Gastroesophageal sphincter (tissue), 4 donors: Measurements from ENCODE around the gene CDC25C. TPM values are rescaled to one million over a fixed set of nuclear protein-coding genes. Genes with fewer than 3 reads are reported as not detected.

Experiments used
- ATAC-seq: fragments of 150-250 bp; one replicate; pipeline ENCODE4 v1.9.1; 2016; ENCODE audit warnings: mild to moderate bottlenecking, moderate library complexity
- H3K27ac ChIP-seq, 4 donors: fragments of 200-600 bp; sonication (generic) in 3 of 4; 1 replicate in 3 of 4; 2 replicates in 1 of 4; pipeline ENCODE4 v1.5.1; 2016 to 2019
- H3K27me3 ChIP-seq: fragments of 200-600 bp; sonication (generic); one replicate; pipeline ENCODE4 v1.5.1; 2019
- H3K36me3 ChIP-seq, 2 donors: fragments of 200-600 bp; sonication (generic); one replicate each; pipeline ENCODE4 v1.5.1; 2019; ENCODE audit warnings: control low read depth in 1 of 2
- H3K4me1 ChIP-seq, 3 donors: fragments of 200-600 bp; sonication (generic); 1 replicate in 2 of 3; 2 replicates in 1 of 3; pipeline ENCODE4 v1.5.1; 2016 to 2019; ENCODE audit warnings: control low read depth in 2 of 3
- H3K4me3 ChIP-seq, 2 donors: fragments of 200-600 bp; sonication (generic); one replicate each; pipeline ENCODE4 v1.5.1; 2019; ENCODE audit warnings: mild to moderate bottlenecking in 1 of 2, moderate library complexity in 1 of 2
- H3K9me3 ChIP-seq, 3 donors: fragments of 200-600 bp; sonication (generic); one replicate each; pipeline ENCODE4 v1.5.1; 2017 to 2019; ENCODE audit warnings: control low read depth in 2 of 3
- CTCF ChIP-seq, 4 experiments: fragments of 200-600 bp in 2 of 4; fragments of 450-650 bp in 2 of 4; sonication (generic) in 1 of 4; IDR thresholded peaks; one replicate each; pipeline ENCODE4 v1.5.1; 2017 to 2019; ENCODE audit warnings: antibody characterized with exemption in 4 of 4, mild to moderate bottlenecking in 2 of 4, moderate library complexity in 2 of 4
- EP300 ChIP-seq: sonication (generic); formaldehyde crosslinking; IDR thresholded peaks from one replicate; pipeline ENCODE4 v1.6.1; 2017; ENCODE audit warnings: antibody characterized with exemption, mild to moderate bottlenecking
- POLR2A ChIP-seq, 2 donors: fragments of 450-650 bp; IDR thresholded peaks; one replicate each; pipeline ENCODE4 v1.6.1; 2017; ENCODE audit warnings: antibody characterized with exemption in 2 of 2, mild to moderate bottlenecking in 2 of 2, moderate library complexity in 1 of 2
- POLR2AphosphoS5 ChIP-seq: sonication (generic); formaldehyde crosslinking; IDR thresholded peaks from one replicate; pipeline ENCODE4 v1.6.1; 2017; ENCODE audit warnings: antibody characterized with exemption
- WGBS, 2 donors: methylation state at CpG; one replicate each; pipeline ENCODE4 v1.1.5; 2018; ENCODE audit warnings: low coverage in 1 of 2; 5-methylcytosine and 5-hydroxymethylcytosine counted together
- total RNA-seq, 4 donors: library from RNA; depleted of rRNA; stranded (reverse); fragments of >200 nt; gene quantifications; one replicate each; pipeline ENCODE4 v1.1.0, GENCODE V29; 2016

The CDC25C gene
- total RNA-seq, 4 donors from 2014 or later, result 0.45 TPM; not detected in 3

- Histone ChIP-seq H3K27me3 (peaks cover 5% of the 10 kb centered on the region), H3K4me3 (no peak overlapping the region), H3K9me3 (no peaks in the 10 kb centered on the region), H3K27ac (peak overlapping the region in 1 of 4 donors; percentile 68), H3K4me1 (peaks cover 0 to 15% (median 12%) of the 10 kb centered on the region in 3 donors), H3K36me3 (no peaks in the 10 kb centered on the region)
- no peak for ATAC-seq
- no peak for TF ChIP-seq POLR2AphosphoS5
- no peak for TF ChIP-seq EP300
- no peak for TF ChIP-seq POLR2A (IDR thresholded peaks at IDR 0.05)
- TF ChIP-seq CTCF (IDR thresholded peaks at IDR 0.05), result no peak
- 75 to 79% methylated on average over 1 to 2 of the region's 3 CpGs for WGBS, 2 donors
These were observed 90.8 kb downstream of the CDC25C start for GRCh38 chr5:138240650-138241385.

DNA sequence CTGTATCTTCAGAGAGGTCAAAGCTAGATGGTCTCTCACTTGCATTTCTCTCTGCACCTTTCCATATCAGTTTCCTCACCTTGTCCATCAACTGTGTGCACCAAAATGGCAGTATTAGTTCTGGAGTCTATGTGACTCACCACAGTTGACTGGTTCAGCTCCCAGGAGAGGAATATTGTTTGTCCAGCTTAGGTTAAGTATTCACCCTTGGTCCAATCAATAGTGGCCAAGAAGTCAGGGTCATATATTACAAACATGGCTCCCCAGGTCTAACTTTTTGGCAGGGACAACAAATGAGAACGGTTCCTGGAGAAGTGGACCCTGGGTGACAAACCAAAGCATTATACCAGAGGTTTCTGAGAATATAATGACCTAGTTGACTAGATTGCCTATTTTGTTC, 93.6 kb downstream of the CDC25C start:
- TF ChIP-seq EP300, result no peak
- no peak for TF ChIP-seq POLR2A (IDR thresholded peaks at IDR 0.05)
- no peak for TF ChIP-seq POLR2AphosphoS5
- no peak for TF ChIP-seq CTCF (IDR thresholded peaks at IDR 0.05)
- Histone ChIP-seq H3K9me3 (no peaks in the 10 kb centered on the region), H3K4me3 (no peak overlapping the region), H3K27ac (no peak overlapping the region), H3K4me1 (peaks cover 0 to 15% (median 12%) of the 10 kb centered on the region in 3 donors), H3K27me3 (peaks cover 9% of the 10 kb centered on the region), H3K36me3 (no peaks in the 10 kb centered on the region)
- 75 to 89% methylated on average over 1 of the region's 1 CpG for WGBS, 2 donors
- no peak for ATAC-seq

Other genes starting within 250 kb of the CDC25C start
- not detected for gene WNT8A, start 247.8 kb downstream of the CDC25C start, total RNA-seq
- 10 to 100 TPM in 1 of 4 donors, 1 to 10 TPM in 3; 1.2 to 10.6 (median 2.8) TPM for gene NME5, start 192.4 kb downstream of the CDC25C start, total RNA-seq
- gene BRD8, start 153.2 kb downstream of the CDC25C start, total RNA-seq, result 10 to 100 TPM; 33.7 to 50.9 (median 38.9) TPM
- 1 to 10 TPM in 1 of 4 donors, under 1 TPM in 1, not detected in 2; 0.12 to 2.0 TPM for gene KIF20A, start 152.7 kb downstream of the CDC25C start, total RNA-seq
- gene CDC23, start 118.5 kb downstream of the CDC25C start, total RNA-seq, result 10 to 100 TPM; 19.3 to 22.3 (median 19.8) TPM
- gene GFRA3, start 57.2 kb downstream of the CDC25C start, total RNA-seq, result 1 to 10 TPM in 3 of 4 donors, under 1 TPM in 1; 0.40 to 6.4 (median 1.7) TPM
- gene FAM53C, start 6.5 kb upstream of the CDC25C start, total RNA-seq, result 10 to 100 TPM; 26.3 to 30.5 (median 29.8) TPM
- gene KDM3B, start 20.9 kb upstream of the CDC25C start, total RNA-seq, result 10 to 100 TPM; 63.4 to 94.0 (median 77.8) TPM
- 10 to 100 TPM; 16.7 to 45.8 (median 26.3) TPM for gene REEP2, start 107.3 kb upstream of the CDC25C start, total RNA-seq
- 10 to 100 TPM; 12.0 to 37.3 (median 15.6) TPM for gene EGR1, start 133.7 kb upstream of the CDC25C start, total RNA-seq
- 100 to 1,000 TPM; 108 to 163 (median 127) TPM for gene ETF1, start 211.4 kb upstream of the CDC25C start, total RNA-seq
- gene HSPA9, start 243.6 kb upstream of the CDC25C start, total RNA-seq, result 100 to 1,000 TPM; 201 to 367 (median 267) TPM